Liver (tissue), 9 donors: Measurements from ENCODE around the gene ZNF579. TPM values are rescaled to one million over a fixed set of nuclear protein-coding genes. Genes with fewer than 3 reads are reported as not detected.

Experiments used
- DNase-seq: peaks from one replicate; pipeline ENCODE4 v3.0.0-alpha.2; 2017; ENCODE audit warnings: low spot score
- H3K27ac ChIP-seq, 2 donors: one replicate each; pipeline ENCODE4 v1.7.0; 2013; ENCODE audit warnings: inconsistent platforms in 2 of 2, low read length in 2 of 2, control low read depth in 1 of 2, low read depth in 1 of 2, mild to moderate bottlenecking in 1 of 2
- H3K27me3 ChIP-seq, 4 donors: one replicate each; pipeline versions ENCODE4 v1.6.1 to v1.7.0; 2013; ENCODE audit warnings: low read length in 3 of 4, inconsistent platforms in 1 of 4, mild to moderate bottlenecking in 1 of 4, moderate library complexity in 1 of 4; ENCODE audit not compliant: control insufficient read depth in 4 of 4, insufficient read depth in 4 of 4
- H3K36me3 ChIP-seq, 4 donors: one replicate each; pipeline versions ENCODE4 v1.6.1 to v1.7.0; 2013; ENCODE audit warnings: low read length in 3 of 4, mild to moderate bottlenecking in 3 of 4, low read depth in 1 of 4, moderate library complexity in 1 of 4; ENCODE audit not compliant: control insufficient read depth in 4 of 4, insufficient read depth in 3 of 4
- H3K4me1 ChIP-seq, 4 donors: one replicate each; pipeline versions ENCODE4 v1.6.1 to v1.7.0; 2013; ENCODE audit warnings: low read length in 3 of 4, mild to moderate bottlenecking in 3 of 4, moderate library complexity in 1 of 4; ENCODE audit not compliant: control insufficient read depth in 4 of 4, insufficient read depth in 4 of 4
- H3K4me3 ChIP-seq, 3 donors: one replicate each; pipeline versions ENCODE4 v1.6.1 to v1.7.0; 2013; ENCODE audit warnings: low read length in 3 of 3, control low read depth in 1 of 3, low read depth in 1 of 3, mild to moderate bottlenecking in 1 of 3
- H3K9ac ChIP-seq, 2 donors: one replicate each; pipeline ENCODE4 v1.7.0; 2013; ENCODE audit warnings: low read length in 2 of 2, mild to moderate bottlenecking in 2 of 2, moderate library complexity in 2 of 2, control low read depth in 1 of 2, low read depth in 1 of 2
- H3K9me3 ChIP-seq, 4 donors: one replicate each; pipeline versions ENCODE4 v1.6.1 to v1.7.0; 2013; ENCODE audit warnings: low read length in 3 of 4; ENCODE audit not compliant: control insufficient read depth in 4 of 4
- EGR1 ChIP-seq, 2 donors: IDR thresholded peaks; 2 replicates each; pipeline ENCODE4 v1.6.1; 2016 to 2018; ENCODE audit warnings: antibody characterized with exemption in 2 of 2, low read depth in 2 of 2
- GABPA ChIP-seq, 2 donors: IDR thresholded peaks in 1 of 2; conservative IDR thresholded peaks in 1 of 2; 2 replicates each; pipeline ENCODE4 v1.6.1; 2016; ENCODE audit warnings: antibody characterized with exemption in 2 of 2, mild to moderate bottlenecking in 1 of 2, moderate library complexity in 1 of 2
- HNF4A ChIP-seq, 2 donors: conservative IDR thresholded peaks; 2 replicates each; pipeline ENCODE4 v1.6.1; 2016; ENCODE audit warnings: antibody characterized with exemption in 2 of 2, mild to moderate bottlenecking in 2 of 2
- JUND ChIP-seq, 2 donors: IDR thresholded peaks; 2 replicates each; pipeline ENCODE4 v1.6.1; 2016; ENCODE audit warnings: antibody characterized with exemption in 2 of 2
- RAD21 ChIP-seq, 2 donors: IDR thresholded peaks; 2 replicates each; pipeline ENCODE4 v1.6.1; 2016; ENCODE audit warnings: antibody characterized with exemption in 2 of 2, mild to moderate bottlenecking in 2 of 2
- RXRA ChIP-seq, 2 donors: IDR thresholded peaks; 2 replicates each; pipeline ENCODE4 v1.6.1; 2017 to 2018; ENCODE audit warnings: antibody characterized with exemption in 2 of 2, mild to moderate bottlenecking in 1 of 2
- SP1 ChIP-seq: IDR thresholded peaks from 2 replicates; pipeline ENCODE4 v1.6.1; 2018; ENCODE audit warnings: antibody characterized with exemption, mild to moderate bottlenecking
- YY1 ChIP-seq: IDR thresholded peaks from 2 replicates; pipeline ENCODE4 v1.6.1; 2016; ENCODE audit warnings: antibody characterized with exemption, mild to moderate bottlenecking
- WGBS: extraction: QIAGEN DNeasy Blood & Tissue Kit; methylation state at CpG from one replicate; pipeline ENCODE4 v1.1.7; 2013; 5-methylcytosine and 5-hydroxymethylcytosine counted together
- polyA plus RNA-seq, 2 donors: library from polyadenylated mRNA; stranded (reverse) in 1 of 2; unstranded in 1 of 2; fragments of 200-250 nt in 1 of 2; fragments of >200 nt in 1 of 2; fragmentation: Nextera tagmentation in 1 of 2; extraction: Ambion mirVana in 1 of 2; gene quantifications; one replicate each; pipeline versions ENCODE4 v1.2.1 to v1.2.3, GENCODE V29; 2013 to 2015
- total RNA-seq, 2 donors: library from RNA; depleted of rRNA; stranded (reverse); fragments of >200 nt; gene quantifications; one replicate each; pipeline ENCODE4 v1.2.3, GENCODE V29; 2014
- TF ChIP-seq, protein P1 (sequence below): IDR thresholded peaks from 2 replicates; pipeline ENCODE4 v1.6.1; 2016; ENCODE audit warnings: antibody characterized with exemption, mild to moderate bottlenecking
- TF ChIP-seq, protein P2 (sequence below): IDR thresholded peaks from 2 replicates; pipeline ENCODE4 v1.6.1; 2016; ENCODE audit warnings: antibody characterized with exemption
- TF ChIP-seq, protein P3 (sequence below): fragments of 150-350 bp; IDR thresholded peaks from 2 replicates; pipeline ENCODE4 v1.5.1; 2017; ENCODE audit warnings: improper control_type of control experiment, low read depth, low read length; ENCODE audit not compliant: missing input control
- TF ChIP-seq, protein P4 (sequence below): IDR thresholded peaks from 2 replicates; pipeline ENCODE4 v1.6.1; 2016; ENCODE audit warnings: antibody characterized with exemption
- donor health status: healthy.
- donor health status: healthy.
- donor health status: healthy.
- donor health status: healthy.
- donor health status: healthy.

ZNF579 gene
- total and polyA plus RNA-seq, 4 donors, result 0.92 to 3.3 (median 1.2) TPM

DNA sequence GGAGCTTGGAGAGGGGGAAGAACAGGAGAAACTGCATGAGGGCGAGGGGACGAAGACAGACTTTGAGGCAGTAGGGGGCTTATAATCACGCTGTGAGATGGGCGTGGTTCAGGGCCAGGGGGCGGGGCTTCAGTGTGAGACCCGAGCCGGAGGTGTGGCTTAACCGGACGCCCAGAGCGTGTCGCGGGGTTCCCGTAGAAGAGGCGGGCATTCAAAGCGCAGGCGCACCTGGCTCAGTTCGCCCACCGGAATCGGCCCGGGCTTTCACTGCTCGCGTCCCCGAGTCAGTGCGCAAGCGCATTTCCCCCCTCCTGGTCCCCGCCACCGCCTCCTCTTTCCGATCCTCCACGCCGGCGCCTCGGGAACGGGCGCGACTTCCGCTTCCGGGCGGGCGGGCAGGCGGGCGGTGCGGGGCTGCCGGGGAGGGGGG is 24.6 kb upstream of the ZNF579 start:
- no peaks in the 10 kb centered on the region for H3K9me3 ChIP-seq
- peaks cover 0 to 8% (median 2%) of the 10 kb centered on the region in 4 donors for H3K36me3 ChIP-seq
- whole genome bisulfite sequencing, result under 1% methylated on average over 43 of the region's 43 CpGs
- H3K4me3 ChIP-seq, result peak overlapping the region; percentile 55 to 91 (median 76)
- no peaks in the 10 kb centered on the region for H3K27me3 ChIP-seq
- DNase-seq, result peak; percentile 88
- no peak overlapping the region for H3K9ac ChIP-seq
- peaks cover 1 to 28% (median 23%) of the 10 kb centered on the region in 4 donors for H3K4me1 ChIP-seq
- peak overlapping the region; percentile 92 for H3K27ac ChIP-seq
- TF ChIP-seq RAD21 (IDR thresholded peaks at IDR 0.05) (peak in 1 of 2 donors; percentile 9), RXRA (IDR thresholded peaks at IDR 0.05) (no peak), EGR1 (IDR thresholded peaks at IDR 0.05; ENCODE audit: low read depth in 2 of 2) (peak; percentile 36 to 76), SP1 (peak; percentile 36), HNF4A (conservative IDR thresholded peaks at IDR 0.05) (no peak), JUND (IDR thresholded peaks at IDR 0.05) (no peak), GABPA (IDR thresholded peaks at IDR 0.05 in 1 of 2, conservative IDR thresholded peaks at IDR 0.05 in 1 of 2) (peak; percentile 72 to 92), YY1 (peak; percentile 68)
- TF ChIP-seq, protein P1, sequence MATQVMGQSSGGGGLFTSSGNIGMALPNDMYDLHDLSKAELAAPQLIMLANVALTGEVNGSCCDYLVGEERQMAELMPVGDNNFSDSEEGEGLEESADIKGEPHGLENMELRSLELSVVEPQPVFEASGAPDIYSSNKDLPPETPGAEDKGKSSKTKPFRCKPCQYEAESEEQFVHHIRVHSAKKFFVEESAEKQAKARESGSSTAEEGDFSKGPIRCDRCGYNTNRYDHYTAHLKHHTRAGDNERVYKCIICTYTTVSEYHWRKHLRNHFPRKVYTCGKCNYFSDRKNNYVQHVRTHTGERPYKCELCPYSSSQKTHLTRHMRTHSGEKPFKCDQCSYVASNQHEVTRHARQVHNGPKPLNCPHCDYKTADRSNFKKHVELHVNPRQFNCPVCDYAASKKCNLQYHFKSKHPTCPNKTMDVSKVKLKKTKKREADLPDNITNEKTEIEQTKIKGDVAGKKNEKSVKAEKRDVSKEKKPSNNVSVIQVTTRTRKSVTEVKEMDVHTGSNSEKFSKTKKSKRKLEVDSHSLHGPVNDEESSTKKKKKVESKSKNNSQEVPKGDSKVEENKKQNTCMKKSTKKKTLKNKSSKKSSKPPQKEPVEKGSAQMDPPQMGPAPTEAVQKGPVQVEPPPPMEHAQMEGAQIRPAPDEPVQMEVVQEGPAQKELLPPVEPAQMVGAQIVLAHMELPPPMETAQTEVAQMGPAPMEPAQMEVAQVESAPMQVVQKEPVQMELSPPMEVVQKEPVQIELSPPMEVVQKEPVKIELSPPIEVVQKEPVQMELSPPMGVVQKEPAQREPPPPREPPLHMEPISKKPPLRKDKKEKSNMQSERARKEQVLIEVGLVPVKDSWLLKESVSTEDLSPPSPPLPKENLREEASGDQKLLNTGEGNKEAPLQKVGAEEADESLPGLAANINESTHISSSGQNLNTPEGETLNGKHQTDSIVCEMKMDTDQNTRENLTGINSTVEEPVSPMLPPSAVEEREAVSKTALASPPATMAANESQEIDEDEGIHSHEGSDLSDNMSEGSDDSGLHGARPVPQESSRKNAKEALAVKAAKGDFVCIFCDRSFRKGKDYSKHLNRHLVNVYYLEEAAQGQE, result no peak
- TF ChIP-seq, protein P2, sequence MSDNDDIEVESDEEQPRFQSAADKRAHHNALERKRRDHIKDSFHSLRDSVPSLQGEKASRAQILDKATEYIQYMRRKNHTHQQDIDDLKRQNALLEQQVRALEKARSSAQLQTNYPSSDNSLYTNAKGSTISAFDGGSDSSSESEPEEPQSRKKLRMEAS, result no peak
- TF ChIP-seq, protein P3, sequence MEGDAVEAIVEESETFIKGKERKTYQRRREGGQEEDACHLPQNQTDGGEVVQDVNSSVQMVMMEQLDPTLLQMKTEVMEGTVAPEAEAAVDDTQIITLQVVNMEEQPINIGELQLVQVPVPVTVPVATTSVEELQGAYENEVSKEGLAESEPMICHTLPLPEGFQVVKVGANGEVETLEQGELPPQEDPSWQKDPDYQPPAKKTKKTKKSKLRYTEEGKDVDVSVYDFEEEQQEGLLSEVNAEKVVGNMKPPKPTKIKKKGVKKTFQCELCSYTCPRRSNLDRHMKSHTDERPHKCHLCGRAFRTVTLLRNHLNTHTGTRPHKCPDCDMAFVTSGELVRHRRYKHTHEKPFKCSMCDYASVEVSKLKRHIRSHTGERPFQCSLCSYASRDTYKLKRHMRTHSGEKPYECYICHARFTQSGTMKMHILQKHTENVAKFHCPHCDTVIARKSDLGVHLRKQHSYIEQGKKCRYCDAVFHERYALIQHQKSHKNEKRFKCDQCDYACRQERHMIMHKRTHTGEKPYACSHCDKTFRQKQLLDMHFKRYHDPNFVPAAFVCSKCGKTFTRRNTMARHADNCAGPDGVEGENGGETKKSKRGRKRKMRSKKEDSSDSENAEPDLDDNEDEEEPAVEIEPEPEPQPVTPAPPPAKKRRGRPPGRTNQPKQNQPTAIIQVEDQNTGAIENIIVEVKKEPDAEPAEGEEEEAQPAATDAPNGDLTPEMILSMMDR, result no peak

DNA sequence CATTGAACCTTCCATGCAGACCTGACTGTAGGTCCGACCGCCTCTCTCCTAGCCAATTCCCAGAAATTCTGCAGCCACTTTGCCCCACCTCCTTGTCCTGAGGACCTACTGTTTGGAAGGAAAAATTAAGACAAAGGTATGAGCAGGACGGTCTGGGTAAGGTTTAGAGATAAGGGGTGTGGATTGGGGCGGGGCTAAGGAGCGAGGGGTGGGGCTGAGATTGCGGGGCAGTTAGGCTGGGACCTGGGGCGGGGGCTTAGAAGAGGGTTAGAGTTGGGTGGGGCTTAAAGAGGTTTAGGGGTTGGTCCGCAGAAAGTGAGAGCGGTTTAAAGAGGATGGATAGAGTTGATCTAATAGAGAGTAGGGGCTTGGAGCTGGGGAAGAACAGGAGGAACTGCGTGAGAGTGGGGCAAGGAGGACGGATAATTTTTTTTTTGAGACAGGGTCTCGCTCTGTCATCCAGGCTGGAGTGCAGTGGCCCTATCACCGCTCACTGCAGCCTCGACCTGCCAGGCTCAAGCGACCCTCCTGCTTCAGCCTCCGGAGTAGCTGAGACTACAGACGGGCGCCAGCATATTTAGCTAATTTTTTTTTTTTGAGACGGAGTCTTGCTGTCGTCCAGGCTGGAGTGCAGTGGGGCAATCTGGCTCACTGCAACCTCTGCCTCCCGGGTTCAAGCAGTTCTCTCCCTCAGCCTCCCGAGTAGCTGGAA is 23.1 kb upstream of the ZNF579 start:
- no peaks in the 10 kb centered on the region for H3K36me3 ChIP-seq
- H3K27me3 ChIP-seq, result no peaks in the 10 kb centered on the region
- H3K4me1 ChIP-seq, result peaks cover 1 to 28% (median 25%) of the 10 kb centered on the region in 4 donors
- H3K4me3 ChIP-seq, result no peak overlapping the region
- no peak for DNase-seq
- WGBS, result 76% methylated on average over 22 of the region's 22 CpGs
- TF ChIP-seq, protein P4, sequence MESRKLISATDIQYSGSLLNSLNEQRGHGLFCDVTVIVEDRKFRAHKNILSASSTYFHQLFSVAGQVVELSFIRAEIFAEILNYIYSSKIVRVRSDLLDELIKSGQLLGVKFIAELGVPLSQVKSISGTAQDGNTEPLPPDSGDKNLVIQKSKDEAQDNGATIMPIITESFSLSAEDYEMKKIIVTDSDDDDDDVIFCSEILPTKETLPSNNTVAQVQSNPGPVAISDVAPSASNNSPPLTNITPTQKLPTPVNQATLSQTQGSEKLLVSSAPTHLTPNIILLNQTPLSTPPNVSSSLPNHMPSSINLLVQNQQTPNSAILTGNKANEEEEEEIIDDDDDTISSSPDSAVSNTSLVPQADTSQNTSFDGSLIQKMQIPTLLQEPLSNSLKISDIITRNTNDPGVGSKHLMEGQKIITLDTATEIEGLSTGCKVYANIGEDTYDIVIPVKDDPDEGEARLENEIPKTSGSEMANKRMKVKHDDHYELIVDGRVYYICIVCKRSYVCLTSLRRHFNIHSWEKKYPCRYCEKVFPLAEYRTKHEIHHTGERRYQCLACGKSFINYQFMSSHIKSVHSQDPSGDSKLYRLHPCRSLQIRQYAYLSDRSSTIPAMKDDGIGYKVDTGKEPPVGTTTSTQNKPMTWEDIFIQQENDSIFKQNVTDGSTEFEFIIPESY, result no peak
- no peak overlapping the region for H3K9ac ChIP-seq
- H3K27ac ChIP-seq, result no peak overlapping the region
- H3K9me3 ChIP-seq, result no peaks in the 10 kb centered on the region
